HK-2 (cell line): ENCODE data around the gene TAPBP.
"Not testable (repeated sequence)": the region's sequence is repeated elsewhere in the genome, so short reads cannot be mapped to it uniquely, and the experiment has no call there.

Experiments
- DNase-seq: peaks from one replicate; pipeline ENCODE4 v3.0.0-alpha.2; 2018; ENCODE audit not compliant: unreplicated experiment

Gene TAPBP

GRCh38 chr6:33296797-33297405 is 17.0 kb downstream of the TAPBP start:
- DNase-seq = no peak

GRCh38 chr6:33295621-33296369 is 18.1 kb downstream of the TAPBP start:
- no peak for DNase-seq

- no peak for DNase-seq
Observed at GRCh38 chr6:33294086-33294823, 19.6 kb downstream of the TAPBP start.

- DNase-seq = no peak
Observed at GRCh38 chr6:33292996-33293682, 20.7 kb downstream of the TAPBP start.

- no peak for DNase-seq
Observed at GRCh38 chr6:33290459-33290858, 23.4 kb downstream of the TAPBP start.

- DNase-seq = no peak
Observed at GRCh38 chr6:33289784-33290315, 24.0 kb downstream of the TAPBP start.

GRCh38 chr6:33288921-33289783 is 24.7 kb downstream of the TAPBP start, which contains the start of the genes PFDN6 and WDR46:
Gene PFDN6, plus strand, starts transcription at chr6:33289601. Its CDS starts 256 bp downstream, at chr6:33289857.
Gene WDR46, minus strand, starts transcription at chr6:33289239. Its CDS starts 69 bp downstream, at chr6:33289170.
- DNase-seq = peak; percentile 78

GRCh38 chr6:33288141-33288920 is 25.5 kb downstream of the TAPBP start:
- DNase-seq = no peak

- DNase-seq = no peak
Observed at GRCh38 chr6:33286946-33287914, 26.6 kb downstream of the TAPBP start.

GRCh38 chr6:33285214-33285613 is 28.7 kb downstream of the TAPBP start:
- DNase-seq = not testable (repeated sequence)

- DNase-seq = no peak
Observed at GRCh38 chr6:33280539-33280938, 33.3 kb downstream of the TAPBP start.

- DNase-seq = peak; percentile 65
Observed at GRCh38 chr6:33279971-33280511, 33.8 kb downstream of the TAPBP start.

GRCh38 chr6:33279257-33279695 is 34.6 kb downstream of the TAPBP start:
- no peak for DNase-seq

GRCh38 chr6:33278810-33279209 is 35.1 kb downstream of the TAPBP start:
- no peak for DNase-seq

GRCh38 chr6:33278392-33278741 is 35.5 kb downstream of the TAPBP start:
- DNase-seq = no peak

- DNase-seq = peak; percentile 46
Observed at GRCh38 chr6:33277663-33278391, 36.1 kb downstream of the TAPBP start.

GRCh38 chr6:33276864-33277662 is 36.8 kb downstream of the TAPBP start, which contains the start of gene B3GALT4:
Gene B3GALT4, plus strand, starts transcription at chr6:33277123. Its CDS starts 297 bp downstream, at chr6:33277420.
- peak; percentile 43 for DNase-seq
